Mesenchymal stem cell (in vitro differentiated cells and primary cell): ENCODE results near the gene HOXA7.

ENCODE experiments used
- DNase-seq: peaks from one replicate; pipeline ENCODE4 v3.0.0-alpha.2; 2013
- H2AFZ ChIP-seq: one replicate; pipeline ENCODE4 v1.6.1; 2013; ENCODE audit warnings: low read depth, mild to moderate bottlenecking, control low read depth, inconsistent platforms, low read length, moderate library complexity
- H2AK5ac ChIP-seq: 2 replicates; pipeline ENCODE4 v1.6.1; 2013; ENCODE audit warnings: low read length, moderate library complexity, mild to moderate bottlenecking, inconsistent platforms; ENCODE audit not compliant: severe bottlenecking
- H2BK120ac ChIP-seq: one replicate; pipeline ENCODE4 v1.6.1; 2013; ENCODE audit warnings: low read depth, mild to moderate bottlenecking, inconsistent platforms, low read length, moderate library complexity
- H2BK12ac ChIP-seq, 2 experiments: one replicate each; pipeline ENCODE4 v1.6.1; 2013; ENCODE audit warnings: inconsistent platforms in 2 of 2, low read length in 2 of 2, mild to moderate bottlenecking in 2 of 2, moderate library complexity in 2 of 2, control low read depth in 1 of 2
- H2BK15ac ChIP-seq: one replicate; pipeline ENCODE4 v1.6.1; 2013; ENCODE audit warnings: mild to moderate bottlenecking, low read depth, inconsistent platforms; ENCODE audit not compliant: poor library complexity, severe bottlenecking
- H2BK5ac ChIP-seq: 2 replicates; pipeline ENCODE4 v1.6.1; 2013; ENCODE audit warnings: low read depth, mild to moderate bottlenecking, low read length, control low read depth, inconsistent platforms; ENCODE audit not compliant: poor library complexity, severe bottlenecking
- H3K14ac ChIP-seq, 2 experiments: one replicate each; pipeline ENCODE4 v1.6.1; 2013; ENCODE audit warnings: inconsistent platforms in 2 of 2, low read length in 2 of 2, control low read depth in 1 of 2, mild to moderate bottlenecking in 1 of 2, moderate library complexity in 1 of 2
- H3K18ac ChIP-seq, 2 experiments: one replicate each; pipeline ENCODE4 v1.6.1; 2013; ENCODE audit warnings: inconsistent platforms in 2 of 2, low read length in 2 of 2, control low read depth in 1 of 2, low read depth in 1 of 2, mild to moderate bottlenecking in 1 of 2
- H3K23ac ChIP-seq, 2 experiments: one replicate each; pipeline ENCODE4 v1.6.1; 2013; ENCODE audit warnings: inconsistent platforms in 2 of 2, low read length in 2 of 2, mild to moderate bottlenecking in 2 of 2, moderate library complexity in 2 of 2, control low read depth in 1 of 2
- H3K27ac ChIP-seq: 2 replicates; pipeline ENCODE4 v1.5.1; 2013; ENCODE audit warnings: mild to moderate bottlenecking, moderate library complexity, low read length, control low read depth, inconsistent platforms; ENCODE audit not compliant: poor library complexity, severe bottlenecking
- H3K27me3 ChIP-seq, 2 experiments: 2 replicates each; pipeline versions ENCODE4 v1.6.1 to v1.7.0; 2013; ENCODE audit warnings: low read length in 2 of 2, mild to moderate bottlenecking in 2 of 2, moderate library complexity in 2 of 2, control low read depth in 1 of 2, inconsistent platforms in 1 of 2; ENCODE audit not compliant: control insufficient read depth in 1 of 2, insufficient read depth in 1 of 2
- H3K36me3 ChIP-seq, 2 experiments: 2 replicates each; pipeline versions ENCODE4 v1.6.1 to v1.7.0; 2013; ENCODE audit warnings: low read length in 2 of 2, control low read depth in 1 of 2, inconsistent platforms in 1 of 2, low read depth in 1 of 2, mild to moderate bottlenecking in 1 of 2; ENCODE audit not compliant: insufficient read depth in 2 of 2, control insufficient read depth in 1 of 2
- H3K4ac ChIP-seq, 2 experiments: one replicate each; pipeline ENCODE4 v1.6.1; 2013; ENCODE audit warnings: inconsistent platforms in 2 of 2, low read length in 2 of 2, mild to moderate bottlenecking in 2 of 2, moderate library complexity in 2 of 2, control low read depth in 1 of 2, low read depth in 1 of 2
- H3K4me1 ChIP-seq: 2 replicates; pipeline ENCODE4 v1.6.1; 2013; ENCODE audit warnings: low read depth, low read length, control low read depth; ENCODE audit not compliant: control insufficient read depth, insufficient read depth
- H3K4me2 ChIP-seq: 2 replicates; pipeline ENCODE4 v1.6.1; 2013; ENCODE audit warnings: low read length, mild to moderate bottlenecking, inconsistent platforms; ENCODE audit not compliant: poor library complexity, severe bottlenecking
- H3K4me3 ChIP-seq, 2 experiments: 2 replicates each; pipeline versions ENCODE4 v1.5.1 to v1.7.0; 2013; ENCODE audit warnings: low read length in 2 of 2, mild to moderate bottlenecking in 2 of 2, control low read depth in 1 of 2, low read depth in 1 of 2; ENCODE audit not compliant: insufficient read depth in 1 of 2
- H3K79me1 ChIP-seq: replicated peaks from 2 replicates; pipeline ENCODE4 v1.6.1; 2013; ENCODE audit warnings: mild to moderate bottlenecking, control low read depth, low read length, inconsistent platforms; ENCODE audit not compliant: poor library complexity, severe bottlenecking
- H3K9ac ChIP-seq: 2 replicates; pipeline ENCODE4 v1.7.0; 2013; ENCODE audit warnings: mild to moderate bottlenecking, low read length, moderate library complexity
- H3K9me3 ChIP-seq: 2 replicates; pipeline ENCODE4 v1.7.0; 2013; ENCODE audit warnings: mild to moderate bottlenecking, low read length; ENCODE audit not compliant: control insufficient read depth
- H4K8ac ChIP-seq: one replicate; pipeline ENCODE4 v1.6.1; 2013; ENCODE audit warnings: inconsistent platforms, mild to moderate bottlenecking, low read length, moderate library complexity
- H4K91ac ChIP-seq: one replicate; pipeline ENCODE4 v1.6.1; 2013; ENCODE audit warnings: mild to moderate bottlenecking, low read length, inconsistent platforms
- WGBS: methylation state at CpG from one replicate; pipeline ENCODE4 v1.1.7; 2013; ENCODE audit warnings: mixed read lengths; 5-methylcytosine and 5-hydroxymethylcytosine counted together

The HOXA7 gene

GRCh38 chr7:27139334-27140125 is 16.9 kb downstream of the HOXA7 start:
- peak; percentile 25 for DNase-seq
- Histone ChIP-seq H3K79me1 (no peaks in the 10 kb centered on the region), H3K9me3 (no peaks in the 10 kb centered on the region), H3K4me1 (peaks cover 11% of the 10 kb centered on the region), H2BK120ac (no peak overlapping the region), H2AK5ac (peak overlapping the region; percentile 41), H3K4me2 (peak overlapping the region; percentile 49), H4K91ac (peak overlapping the region; percentile 28), H2BK15ac (peak overlapping the region; percentile 20), H3K23ac (no peak overlapping the region), H2BK12ac (peak overlapping the region in 1 of 2 experiments; percentile 57), H3K4me3 (peak overlapping the region; percentile 70 to 82), H3K36me3 (peaks cover 3 to 29% of the 10 kb centered on the region in 2 experiments), H3K27ac (peak overlapping the region; percentile 83), H2AFZ (no peak overlapping the region), H2BK5ac (peak overlapping the region; percentile 88), H3K14ac (no peak overlapping the region), H3K27me3 (no peaks in the 10 kb centered on the region), H3K9ac (peak overlapping the region; percentile 97), H4K8ac (peak overlapping the region; percentile 78), H3K4ac (peak overlapping the region in 1 of 2 experiments; percentile 55), H3K18ac (peak overlapping the region in 1 of 2 experiments; percentile 21)
- 6% methylated on average over 52 of the region's 53 CpGs for WGBS

DNA sequence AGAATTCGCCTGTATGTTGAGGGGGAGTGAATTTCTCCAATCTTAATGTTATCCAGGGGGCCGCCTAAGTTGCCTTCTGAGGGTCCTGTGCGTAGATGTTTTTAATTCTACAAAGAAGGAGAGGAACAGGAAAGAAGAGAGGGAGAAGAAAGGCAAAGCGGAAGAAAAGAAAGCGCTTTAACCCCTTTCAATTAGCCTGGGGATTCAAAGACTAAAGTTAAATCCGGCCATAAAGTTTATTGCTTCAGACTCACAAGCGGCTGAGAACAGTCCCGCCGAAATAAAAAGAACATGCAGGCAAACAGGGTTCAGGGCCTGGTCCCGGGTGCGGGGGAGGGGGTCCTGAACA is 17.5 kb downstream of the HOXA7 start:
- no peak overlapping the region for H2BK15ac ChIP-seq
- H3K27me3 ChIP-seq: no peaks in the 10 kb centered on the region
- peak overlapping the region in 1 of 2 experiments; percentile 21 for H3K18ac ChIP-seq
- no peaks in the 10 kb centered on the region for H3K9me3 ChIP-seq
- peak overlapping the region; percentile 88 for H2BK5ac ChIP-seq
- H3K79me1 ChIP-seq: no peaks in the 10 kb centered on the region
- peak overlapping the region; percentile 97 for H3K9ac ChIP-seq
- WGBS: 27% methylated on average over 10 of the region's 11 CpGs
- H3K4me3 ChIP-seq: peak overlapping the region; percentile 70 to 82
- peak overlapping the region; percentile 82 for H2AK5ac ChIP-seq
- H3K14ac ChIP-seq: no peak overlapping the region
- peaks cover 3 to 26% of the 10 kb centered on the region in 2 experiments for H3K36me3 ChIP-seq
- H3K4me1 ChIP-seq: peaks cover 9% of the 10 kb centered on the region
- peak overlapping the region; percentile 49 for H3K4me2 ChIP-seq
- DNase-seq: peak; percentile 13
- H4K91ac ChIP-seq: no peak overlapping the region
- no peak overlapping the region for H3K4ac ChIP-seq
- H3K23ac ChIP-seq: no peak overlapping the region
- H2BK12ac ChIP-seq: peak overlapping the region in 1 of 2 experiments; percentile 57
- H2AFZ ChIP-seq: no peak overlapping the region
- H4K8ac ChIP-seq: no peak overlapping the region
- H2BK120ac ChIP-seq: no peak overlapping the region
- H3K27ac ChIP-seq: peak overlapping the region; percentile 81

DNA sequence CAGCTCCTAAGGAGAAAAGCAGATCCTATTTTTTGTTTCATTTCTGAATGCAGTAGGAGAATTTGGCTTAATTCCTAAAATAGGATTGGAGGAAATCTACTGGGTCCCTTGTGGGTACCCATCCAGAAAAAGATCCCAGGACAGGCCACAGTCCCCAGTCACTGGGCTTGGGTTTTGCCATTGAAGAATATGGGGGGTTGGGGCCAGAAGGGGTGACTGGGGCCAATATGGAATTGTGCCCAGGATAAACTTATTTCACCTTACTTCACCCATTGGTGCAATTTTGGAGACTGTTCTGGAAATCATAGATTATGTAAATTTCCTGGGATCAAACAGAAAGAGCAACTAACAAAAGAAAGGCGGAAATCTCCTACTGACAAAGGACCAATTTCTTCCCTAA is 18.0 kb downstream of the HOXA7 start:
- H4K91ac ChIP-seq: no peak overlapping the region
- no peak overlapping the region for H2BK120ac ChIP-seq
- H3K9me3 ChIP-seq: no peaks in the 10 kb centered on the region
- H3K4me2 ChIP-seq: peak overlapping the region; percentile 49
- no peak overlapping the region for H2AFZ ChIP-seq
- no peak for DNase-seq
- H2BK15ac ChIP-seq: no peak overlapping the region
- H3K79me1 ChIP-seq: no peaks in the 10 kb centered on the region
- peaks cover 3 to 26% of the 10 kb centered on the region in 2 experiments for H3K36me3 ChIP-seq
- H3K9ac ChIP-seq: peak overlapping the region; percentile 97
- H2AK5ac ChIP-seq: peak overlapping the region; percentile 82
- no peak overlapping the region for H3K14ac ChIP-seq
- H3K4me3 ChIP-seq: peak overlapping the region in 1 of 2 experiments; percentile 82
- H2BK5ac ChIP-seq: peak overlapping the region; percentile 22
- no peak overlapping the region for H3K23ac ChIP-seq
- H3K4ac ChIP-seq: no peak overlapping the region
- H3K27me3 ChIP-seq: no peaks in the 10 kb centered on the region
- H3K4me1 ChIP-seq: peaks cover 8% of the 10 kb centered on the region
- H2BK12ac ChIP-seq: no peak overlapping the region
- no peak overlapping the region for H3K18ac ChIP-seq
- WGBS: no CpG with 5 or more reads among the region's 1 CpG
- no peak overlapping the region for H4K8ac ChIP-seq
- peak overlapping the region; percentile 81 for H3K27ac ChIP-seq

- Histone ChIP-seq H3K36me3 (peaks cover 0 to 26% of the 10 kb centered on the region in 2 experiments), H3K23ac (no peak overlapping the region), H2BK15ac (no peak overlapping the region), H4K91ac (no peak overlapping the region), H4K8ac (no peak overlapping the region), H2AK5ac (no peak overlapping the region), H3K4me1 (peaks cover 6% of the 10 kb centered on the region), H3K14ac (no peak overlapping the region), H3K27me3 (no peaks in the 10 kb centered on the region), H2BK12ac (no peak overlapping the region), H3K79me1 (no peaks in the 10 kb centered on the region), H3K27ac (peak overlapping the region; percentile 81), H3K9ac (peak overlapping the region; percentile 97), H3K4me2 (peak overlapping the region; percentile 49), H3K4me3 (peak overlapping the region in 1 of 2 experiments; percentile 82), H3K18ac (no peak overlapping the region), H2BK120ac (no peak overlapping the region), H2AFZ (no peak overlapping the region), H2BK5ac (no peak overlapping the region), H3K4ac (no peak overlapping the region), H3K9me3 (no peaks in the 10 kb centered on the region)
- WGBS: 80% methylated on average over 2 of the region's 2 CpGs
- DNase-seq: peak; percentile 17
Measured at GRCh38 chr7:27137640-27138315, 18.7 kb downstream of the HOXA7 start.
